ENCODE data around the gene TBC1D14.

TBC1D14 gene

DNA sequence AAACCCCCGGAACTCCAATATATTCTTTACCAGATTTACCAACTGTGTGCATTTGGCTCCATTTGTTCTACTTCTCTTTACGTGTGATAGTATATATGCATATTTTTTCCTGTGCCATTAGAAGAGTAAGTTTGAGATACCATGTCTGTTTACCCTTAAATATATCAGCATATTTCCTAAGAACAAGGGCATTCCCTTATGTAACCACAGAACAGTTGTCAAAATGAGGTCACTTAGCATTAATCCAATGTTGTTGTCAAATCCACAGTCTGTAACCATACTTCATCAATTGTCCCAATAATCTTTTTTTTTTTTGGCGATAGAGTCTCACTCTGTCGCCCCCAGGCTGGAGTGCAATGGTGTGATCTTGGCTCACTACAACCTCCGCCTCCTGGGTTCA lies 55.2 kb downstream of the TBC1D14 start:
- Histone ChIP-seq H3K27me3 (replicated peaks; ENCODE audit: control insufficient read depth, insufficient read depth, low read length) (no peaks in the 10 kb centered on the region), H3K36me3 (ENCODE audit: control insufficient read depth, insufficient read depth, low read length) (peaks cover 3% of the 10 kb centered on the region; the same call in 1 of the 2 replicates), H3K4me3 (replicated peaks; ENCODE audit: low read depth, low read length) (peak overlapping the region; percentile 11)
- TF ChIP-seq, protein P1, sequence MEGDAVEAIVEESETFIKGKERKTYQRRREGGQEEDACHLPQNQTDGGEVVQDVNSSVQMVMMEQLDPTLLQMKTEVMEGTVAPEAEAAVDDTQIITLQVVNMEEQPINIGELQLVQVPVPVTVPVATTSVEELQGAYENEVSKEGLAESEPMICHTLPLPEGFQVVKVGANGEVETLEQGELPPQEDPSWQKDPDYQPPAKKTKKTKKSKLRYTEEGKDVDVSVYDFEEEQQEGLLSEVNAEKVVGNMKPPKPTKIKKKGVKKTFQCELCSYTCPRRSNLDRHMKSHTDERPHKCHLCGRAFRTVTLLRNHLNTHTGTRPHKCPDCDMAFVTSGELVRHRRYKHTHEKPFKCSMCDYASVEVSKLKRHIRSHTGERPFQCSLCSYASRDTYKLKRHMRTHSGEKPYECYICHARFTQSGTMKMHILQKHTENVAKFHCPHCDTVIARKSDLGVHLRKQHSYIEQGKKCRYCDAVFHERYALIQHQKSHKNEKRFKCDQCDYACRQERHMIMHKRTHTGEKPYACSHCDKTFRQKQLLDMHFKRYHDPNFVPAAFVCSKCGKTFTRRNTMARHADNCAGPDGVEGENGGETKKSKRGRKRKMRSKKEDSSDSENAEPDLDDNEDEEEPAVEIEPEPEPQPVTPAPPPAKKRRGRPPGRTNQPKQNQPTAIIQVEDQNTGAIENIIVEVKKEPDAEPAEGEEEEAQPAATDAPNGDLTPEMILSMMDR (IDR thresholded peaks at IDR 0.05; ENCODE audit: insufficient read depth, low read length, poor library complexity, severe bottlenecking), result no peak
- no peak for DNase-seq (ENCODE audit: extremely low read depth, insufficient read length)

DNA sequence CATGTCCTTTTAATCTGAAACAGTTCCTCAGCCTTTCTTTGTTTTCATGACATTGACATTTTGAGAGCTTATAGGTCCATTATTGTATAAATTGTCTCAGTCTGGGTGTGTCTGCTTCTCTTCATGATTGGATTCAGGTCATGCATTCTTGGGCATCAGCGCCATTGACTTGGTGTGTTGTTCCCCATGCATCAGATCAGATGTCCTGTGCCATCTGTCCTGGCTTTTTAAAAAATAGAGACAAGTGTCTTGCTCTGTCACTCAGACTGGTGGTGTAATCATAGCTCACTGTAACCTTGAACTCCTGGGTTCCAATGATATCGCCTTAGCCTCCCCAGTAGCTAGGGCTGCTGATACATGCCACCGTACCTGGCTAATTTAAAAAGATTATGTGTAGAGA lies 55.7 kb downstream of the TBC1D14 start:
- DNase-seq (ENCODE audit: extremely low read depth, insufficient read length), result no peak
- Histone ChIP-seq H3K36me3 (ENCODE audit: control insufficient read depth, insufficient read depth, low read length) (peaks cover 3% of the 10 kb centered on the region; the same call in 1 of the 2 replicates), H3K4me3 (replicated peaks; ENCODE audit: low read depth, low read length) (no peak overlapping the region), H3K27me3 (replicated peaks; ENCODE audit: control insufficient read depth, insufficient read depth, low read length) (no peaks in the 10 kb centered on the region)
- TF ChIP-seq, protein P1 (IDR thresholded peaks at IDR 0.05; ENCODE audit: insufficient read depth, low read length, poor library complexity, severe bottlenecking), result no peak

DNA sequence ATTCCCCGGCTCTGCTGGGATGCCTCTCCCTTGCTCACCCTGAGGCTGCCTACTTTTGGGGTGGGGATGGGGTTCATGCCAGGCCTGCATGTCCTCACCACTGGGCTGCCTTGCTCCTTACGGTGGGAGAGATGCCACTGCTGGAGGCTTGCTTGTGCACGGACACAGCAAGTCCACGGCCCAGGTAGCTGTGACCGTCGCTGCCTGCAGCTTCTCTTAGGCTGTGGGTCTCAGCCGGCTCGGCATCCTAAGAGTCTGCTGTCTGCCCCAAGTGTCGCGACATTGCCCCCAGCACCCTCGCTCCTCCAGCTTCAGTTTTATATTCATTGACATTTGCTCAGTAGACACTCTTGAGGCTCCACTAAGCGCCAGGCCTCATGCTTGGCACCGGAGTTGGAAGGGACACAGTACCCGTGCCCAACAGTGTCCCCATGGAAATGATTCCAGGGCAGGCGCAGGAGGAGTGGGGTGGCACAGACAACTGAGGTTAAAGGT lies 58.3 kb downstream of the TBC1D14 start:
- TF ChIP-seq, protein P1 (IDR thresholded peaks at IDR 0.05; ENCODE audit: insufficient read depth, low read length, poor library complexity, severe bottlenecking), result no peak
- no peak for DNase-seq (ENCODE audit: extremely low read depth, insufficient read length)
- H3K36me3 ChIP-seq (ENCODE audit: control insufficient read depth, insufficient read depth, low read length), result peaks cover 5% of the 10 kb centered on the region
- H3K4me3 ChIP-seq (replicated peaks; ENCODE audit: low read depth, low read length), result no peak overlapping the region
- H3K27me3 ChIP-seq (replicated peaks; ENCODE audit: control insufficient read depth, insufficient read depth, low read length), result no peaks in the 10 kb centered on the region

DNA sequence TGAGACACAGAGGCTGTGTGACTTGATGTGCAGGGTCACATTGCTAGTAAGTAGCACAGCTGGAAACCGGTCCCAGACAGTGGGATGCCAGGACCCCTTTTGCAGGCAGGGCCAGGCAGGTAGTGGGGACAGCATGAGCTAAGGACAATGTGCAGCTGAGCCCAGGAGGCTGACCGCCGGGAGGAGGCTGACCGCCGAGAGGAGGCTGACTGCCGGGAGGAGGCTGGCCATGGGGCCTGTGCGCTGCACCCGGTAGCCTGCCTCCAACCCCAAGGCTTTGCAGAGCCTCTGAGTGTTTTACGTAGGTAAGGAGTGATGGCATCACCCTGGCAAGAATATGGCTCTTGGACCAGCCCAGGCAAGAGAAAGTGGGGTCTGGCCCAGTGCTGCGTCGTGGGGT lies 58.9 kb downstream of the TBC1D14 start:
- no peak overlapping the region for H3K4me3 ChIP-seq (replicated peaks; ENCODE audit: low read depth, low read length)
- TF ChIP-seq, protein P1 (IDR thresholded peaks at IDR 0.05; ENCODE audit: insufficient read depth, low read length, poor library complexity, severe bottlenecking), result no peak
- H3K36me3 ChIP-seq (ENCODE audit: control insufficient read depth, insufficient read depth, low read length), result peaks cover 5% of the 10 kb centered on the region
- H3K27me3 ChIP-seq (replicated peaks; ENCODE audit: control insufficient read depth, insufficient read depth, low read length), result no peaks in the 10 kb centered on the region
- no peak for DNase-seq (ENCODE audit: extremely low read depth, insufficient read length)

DNA sequence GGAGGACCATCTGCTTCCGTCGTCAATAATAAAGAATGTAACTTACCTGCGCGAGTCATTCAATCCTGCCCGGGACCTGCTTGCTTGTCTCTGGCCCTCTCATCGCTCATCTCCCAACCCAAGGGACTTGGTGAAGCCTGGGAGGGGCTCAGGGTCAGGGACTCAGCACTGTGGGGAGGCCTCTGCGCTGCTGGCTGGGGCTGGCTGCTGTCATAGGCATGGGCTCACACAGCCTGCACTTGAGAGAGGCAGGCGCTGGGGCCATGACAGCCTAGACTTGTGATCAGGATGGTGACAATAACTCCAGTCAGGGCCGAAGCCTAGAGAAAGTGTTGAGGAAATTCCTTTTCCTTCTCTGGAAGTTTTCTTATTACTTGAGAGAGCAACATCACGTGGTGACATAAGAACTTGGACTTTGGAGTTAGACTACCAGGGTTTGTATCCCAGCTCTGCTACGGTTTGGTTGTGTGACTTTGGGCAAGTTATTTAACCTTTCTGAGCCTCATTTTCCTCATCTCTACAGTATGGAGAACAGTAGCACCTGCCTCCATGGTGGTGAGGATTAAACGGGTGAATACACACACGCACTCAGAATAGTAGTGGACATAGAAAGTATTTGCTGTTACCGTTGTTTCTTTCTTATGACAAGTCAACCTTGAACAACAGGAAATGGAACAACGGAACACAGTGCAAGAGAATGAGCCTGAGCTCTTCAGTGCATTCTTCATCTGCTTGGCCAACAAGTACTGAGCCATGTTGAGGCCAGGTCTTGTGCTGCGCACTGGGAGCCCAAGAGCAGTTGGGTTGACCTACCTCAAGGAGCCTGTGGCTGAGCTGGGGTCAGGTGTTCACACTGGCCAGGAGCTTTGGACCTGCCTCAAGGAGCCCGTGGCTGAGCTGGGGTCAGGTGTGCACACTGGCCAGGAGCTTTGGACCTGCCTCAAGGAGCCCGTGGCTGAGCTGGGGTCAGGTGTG lies 60.5 kb downstream of the TBC1D14 start:
- H3K4me3 ChIP-seq (replicated peaks; ENCODE audit: low read depth, low read length), result no peak overlapping the region
- DNase-seq (ENCODE audit: extremely low read depth, insufficient read length), result peak; percentile 73
- TF ChIP-seq, protein P1 (IDR thresholded peaks at IDR 0.05; ENCODE audit: insufficient read depth, low read length, poor library complexity, severe bottlenecking), result no peak
- H3K27me3 ChIP-seq (replicated peaks; ENCODE audit: control insufficient read depth, insufficient read depth, low read length), result no peaks in the 10 kb centered on the region
- H3K36me3 ChIP-seq (ENCODE audit: control insufficient read depth, insufficient read depth, low read length), result peaks cover 5% of the 10 kb centered on the region

Data from GM06990 (cell line).